H9 (cell line): ENCODE data around the gene C10orf88. TPM values are rescaled to one million over a fixed set of nuclear protein-coding genes. Genes with fewer than 3 reads are reported as not detected.

Experiments used
- DNase-seq: peaks from one replicate; pipeline ENCODE4 v3.0.0-alpha.2; 2017
- H2AFZ ChIP-seq: one replicate; pipeline ENCODE4 v1.6.1; 2013; ENCODE audit warnings: mild to moderate bottlenecking, low read length, control low read depth, moderate library complexity
- H2AK5ac ChIP-seq: 2 replicates; pipeline ENCODE4 v1.6.1; 2013; ENCODE audit warnings: low read length, control low read depth, mixed read lengths; ENCODE audit not compliant: insufficient read length
- H2BK120ac ChIP-seq: one replicate; pipeline ENCODE4 v1.6.1; 2013; ENCODE audit warnings: low read depth, mild to moderate bottlenecking, low read length, control low read depth, inconsistent platforms; ENCODE audit not compliant: poor library complexity, severe bottlenecking
- H2BK12ac ChIP-seq: 2 replicates; pipeline ENCODE4 v1.6.1; 2013; ENCODE audit warnings: low read length, control low read depth, mixed read lengths, low read depth; ENCODE audit not compliant: insufficient read length
- H2BK15ac ChIP-seq: 2 replicates; pipeline ENCODE4 v1.6.1; 2013; ENCODE audit warnings: low read depth, low read length, control low read depth
- H2BK20ac ChIP-seq: one replicate; pipeline ENCODE4 v1.6.1; 2013; ENCODE audit warnings: low read depth, mild to moderate bottlenecking, low read length, control low read depth, inconsistent platforms; ENCODE audit not compliant: poor library complexity, severe bottlenecking
- H2BK5ac ChIP-seq: 2 replicates; pipeline ENCODE4 v1.6.1; 2013; ENCODE audit warnings: low read length, control low read depth, mixed read lengths; ENCODE audit not compliant: insufficient read length
- H3K14ac ChIP-seq: 2 replicates; pipeline ENCODE4 v1.6.1; 2013; ENCODE audit warnings: low read length, control low read depth; ENCODE audit not compliant: insufficient read depth
- H3K18ac ChIP-seq: 2 replicates; pipeline ENCODE4 v1.6.1; 2013; ENCODE audit warnings: low read depth, mild to moderate bottlenecking, mixed read lengths, low read length, control low read depth; ENCODE audit not compliant: insufficient read length
- H3K23ac ChIP-seq: 2 replicates; pipeline ENCODE4 v1.6.1; 2013; ENCODE audit warnings: low read length, control low read depth, mixed read lengths, low read depth; ENCODE audit not compliant: insufficient read length
- H3K23me2 ChIP-seq: 2 replicates; pipeline ENCODE4 v1.6.1; 2013; ENCODE audit warnings: low read depth, mild to moderate bottlenecking, mixed read lengths, low read length, control low read depth; ENCODE audit not compliant: insufficient read length, poor library complexity, severe bottlenecking
- H3K27ac ChIP-seq: 2 replicates; pipeline ENCODE4 v1.5.1; 2013; ENCODE audit warnings: low read length, control low read depth, mixed read lengths, low read depth; ENCODE audit not compliant: insufficient read length
- H3K27me3 ChIP-seq: 2 replicates; pipeline ENCODE4 v1.6.1; 2013; ENCODE audit warnings: low read length, control low read depth, inconsistent platforms; ENCODE audit not compliant: insufficient read depth
- H3K4ac ChIP-seq: 2 replicates; pipeline ENCODE4 v1.6.1; 2013; ENCODE audit warnings: low read depth, mild to moderate bottlenecking, control low read depth, inconsistent platforms, low read length, moderate library complexity
- H3K4me1 ChIP-seq: 2 replicates; pipeline ENCODE4 v1.6.1; 2013; ENCODE audit warnings: low read length, control low read depth, inconsistent platforms; ENCODE audit not compliant: insufficient read depth
- H3K4me2 ChIP-seq: 2 replicates; pipeline ENCODE4 v1.6.1; 2013; ENCODE audit warnings: low read length, control low read depth, mixed read lengths; ENCODE audit not compliant: insufficient read length, insufficient read depth
- H3K56ac ChIP-seq: 2 replicates; pipeline ENCODE4 v1.6.1; 2013; ENCODE audit warnings: low read depth, mild to moderate bottlenecking, mixed read lengths, low read length, control low read depth; ENCODE audit not compliant: insufficient read length
- H3K79me1 ChIP-seq: 2 replicates; pipeline ENCODE4 v1.6.1; 2013; ENCODE audit warnings: low read depth, mild to moderate bottlenecking, moderate library complexity, low read length, control low read depth, inconsistent platforms; ENCODE audit not compliant: insufficient read depth, poor library complexity, severe bottlenecking
- H3K79me2 ChIP-seq: 2 replicates; pipeline ENCODE4 v1.6.1; 2013; ENCODE audit warnings: low read length, control low read depth, inconsistent platforms; ENCODE audit not compliant: insufficient read depth
- H3K9ac ChIP-seq: 2 replicates; pipeline ENCODE4 v1.6.1; 2013; ENCODE audit warnings: low read length, control low read depth, mixed read lengths; ENCODE audit not compliant: insufficient read length; ENCODE audit errors: extremely low read depth
- H3K9me3 ChIP-seq: one replicate; pipeline ENCODE4 v1.6.1; 2013; ENCODE audit warnings: low read depth, low read length, inconsistent platforms; ENCODE audit not compliant: control insufficient read depth
- H3T11ph ChIP-seq: one replicate; pipeline ENCODE4 v1.6.1; 2013; ENCODE audit warnings: mild to moderate bottlenecking, low read length, control low read depth, inconsistent platforms
- H4K20me1 ChIP-seq: one replicate; pipeline ENCODE4 v1.6.1; 2013; ENCODE audit not compliant: control insufficient read depth, insufficient read length, insufficient read depth
- H4K5ac ChIP-seq: 2 replicates; pipeline ENCODE4 v1.6.1; 2013; ENCODE audit warnings: low read depth, mild to moderate bottlenecking, mixed read lengths, low read length, control low read depth; ENCODE audit not compliant: insufficient read length
- H4K8ac ChIP-seq: replicated peaks from 2 replicates; pipeline ENCODE4 v1.6.1; 2013; ENCODE audit warnings: low read length, control low read depth, mixed read lengths, low read depth; ENCODE audit not compliant: insufficient read length
- H4K91ac ChIP-seq: 2 replicates; pipeline ENCODE4 v1.6.1; 2013; ENCODE audit warnings: low read depth, mild to moderate bottlenecking, moderate library complexity, mixed read lengths, low read length, control low read depth; ENCODE audit not compliant: insufficient read length
- H3K27ac Mint-ChIP-seq, 3 experiments: 2 replicates in 2 of 3; 3 replicates in 1 of 3; pipeline ENCODE4 v1.8.0; 2020 to 2021; ENCODE audit warnings: mixed read lengths in 3 of 3, mild to moderate bottlenecking in 1 of 3, moderate library complexity in 1 of 3
- H3K27me3 Mint-ChIP-seq: 2 replicates; pipeline ENCODE4 v1.8.0; 2021; ENCODE audit warnings: low read depth, mild to moderate bottlenecking, moderate library complexity, mixed read lengths
- H3K36me3 Mint-ChIP-seq, 3 experiments: 2 replicates in 2 of 3; 3 replicates in 1 of 3; pipeline ENCODE4 v1.8.0; 2020 to 2021; ENCODE audit warnings: low read depth in 3 of 3, mixed read lengths in 3 of 3; ENCODE audit not compliant: insufficient read depth in 1 of 3
- H3K4me1 Mint-ChIP-seq, 2 experiments: 2 replicates each; pipeline ENCODE4 v1.8.0; 2020; ENCODE audit warnings: mixed read lengths in 2 of 2
- H3K4me3 Mint-ChIP-seq, 2 experiments: 2 replicates in 1 of 2; 3 replicates in 1 of 2; pipeline ENCODE4 v1.8.0; 2020 to 2021; ENCODE audit warnings: mild to moderate bottlenecking in 2 of 2, mixed read lengths in 2 of 2, moderate library complexity in 1 of 2
- H3K9me3 Mint-ChIP-seq, 2 experiments: 2 replicates in 1 of 2; 3 replicates in 1 of 2; pipeline ENCODE4 v1.8.0; 2020; ENCODE audit warnings: mild to moderate bottlenecking in 2 of 2, mixed read lengths in 2 of 2, moderate library complexity in 1 of 2
- CTCF ChIP-seq: fragments of 200-600 bp; sonication (generic); conservative IDR thresholded peaks from 3 replicates; pipeline ENCODE4 v1.8.0; 2021; ENCODE audit warnings: antibody characterized with exemption, mild to moderate bottlenecking
- WGBS: extraction: QIAGEN DNeasy Blood & Tissue Kit; methylation state at CpG from one replicate; pipeline ENCODE4 v1.1.7; 2013; ENCODE audit warnings: missing lambda C conversion rate, low lambda C conversion rate, mixed read lengths; ENCODE audit not compliant: insufficient read length; ENCODE audit errors: extremely low coverage; 5-methylcytosine and 5-hydroxymethylcytosine counted together
- total RNA-seq: library from RNA; stranded (reverse); gene quantifications from 2 replicates; pipeline ENCODE4 v1.2.1, GENCODE V29; 2021

C10orf88 gene
- total RNA-seq, 1 experiment from 2014 or later: 11.7 TPM

DNA sequence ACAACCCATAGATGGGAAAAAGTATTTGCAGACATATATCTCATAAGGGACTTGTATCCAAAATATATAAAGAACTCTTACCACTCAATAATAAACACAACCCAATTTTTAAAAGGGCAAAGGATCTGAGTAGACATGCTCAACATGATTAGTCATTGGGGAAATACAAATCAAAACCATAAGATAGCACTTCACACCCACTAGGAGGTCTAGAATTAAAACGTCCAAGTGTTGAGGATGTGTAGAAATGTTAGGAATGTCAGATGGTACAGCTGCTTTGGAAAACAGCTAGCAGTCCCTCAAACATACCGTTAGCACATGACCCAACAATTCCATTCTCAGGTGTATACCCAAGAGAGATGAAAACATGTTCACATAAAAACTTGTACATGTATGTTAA lies 34.5 kb upstream of the C10orf88 start:
- Histone ChIP-seq H4K20me1 (no peaks in the 10 kb centered on the region), H3K23me2 (no peaks in the 10 kb centered on the region), H3K4ac (no peak overlapping the region), H3K56ac (no peak overlapping the region), H3K18ac (no peak overlapping the region), H2BK15ac (no peak overlapping the region), H3K79me1 (no peaks in the 10 kb centered on the region), H3K27me3 (no peaks in the 10 kb centered on the region), H3K23ac (no peak overlapping the region), H3K9me3 (no peaks in the 10 kb centered on the region), H4K5ac (no peak overlapping the region), H3K4me1 (no peaks in the 10 kb centered on the region), H4K8ac (no peak overlapping the region), H2BK20ac (no peak overlapping the region), H3K14ac (no peak overlapping the region), H4K91ac (no peak overlapping the region), H2BK12ac (no peak overlapping the region), H3K27ac (no peak overlapping the region), H3K79me2 (no peaks in the 10 kb centered on the region), H2BK120ac (no peak overlapping the region), H2AFZ (no peak overlapping the region), H2AK5ac (no peak overlapping the region), H3K4me2 (no peak overlapping the region), H2BK5ac (no peak overlapping the region), H3T11ph (no peak overlapping the region), H3K9ac (no peak overlapping the region)
- Mint-ChIP-seq H3K9me3 (no peaks in the 10 kb centered on the region), H3K27me3 (no peaks in the 10 kb centered on the region), H3K4me1 (no peaks in the 10 kb centered on the region), H3K4me3 (no peak overlapping the region), H3K36me3 (peaks cover 0 to 19% (median 17%) of the 10 kb centered on the region in 3 experiments; a peak in 4 of 7 replicates), H3K27ac (no peak overlapping the region)
- TF ChIP-seq CTCF: no peak
- no CpG with 5 or more reads among the region's 2 CpGs for WGBS
- no peak for DNase-seq
